Limb (tissue), 2 donors: ENCODE measurements around the gene ADCY1.

ENCODE experiments used
- DNase-seq, 2 donors: peaks; one replicate each; pipeline ENCODE4 v3.0.0-alpha.2; 2016; ENCODE audit errors: extremely low spot score in 2 of 2

The ADCY1 gene

DNA sequence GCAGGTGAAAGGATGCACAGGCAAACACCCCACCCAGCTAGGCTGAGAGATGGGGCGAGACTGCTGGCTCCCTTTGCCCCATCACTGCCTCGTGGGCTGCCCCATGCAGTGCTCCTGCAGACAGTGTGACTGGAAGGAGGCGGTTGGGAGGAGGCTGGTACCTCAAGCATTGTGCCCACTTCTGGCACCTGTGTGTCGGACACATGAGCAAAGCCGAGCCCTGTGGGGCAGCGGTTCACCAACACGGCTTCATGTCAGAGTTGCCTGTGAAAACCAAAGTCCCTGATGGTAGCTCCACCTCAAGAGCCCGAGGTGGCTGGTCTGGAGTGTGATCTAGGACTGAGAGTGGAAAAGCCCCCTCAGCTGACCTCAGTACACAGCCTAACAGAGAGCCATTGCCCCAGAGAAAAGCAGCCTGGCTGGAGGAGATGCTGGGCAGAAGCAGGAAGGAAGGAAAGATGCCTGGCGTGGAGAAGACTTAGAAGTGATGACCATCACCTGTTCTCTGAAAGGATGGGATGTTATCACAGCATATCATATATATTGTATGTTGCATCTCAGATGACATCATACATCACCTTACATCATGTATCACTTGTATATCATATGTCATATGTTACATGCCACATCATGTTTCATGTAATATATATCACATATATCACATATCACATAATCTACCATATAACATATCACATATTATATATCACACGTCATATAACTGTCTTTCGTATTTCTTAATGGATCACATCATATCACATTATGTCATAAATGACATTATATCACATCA lies 75.6 kb downstream of the ADCY1 start:
- peak in 1 of 2 donors; percentile 10 for DNase-seq

DNA sequence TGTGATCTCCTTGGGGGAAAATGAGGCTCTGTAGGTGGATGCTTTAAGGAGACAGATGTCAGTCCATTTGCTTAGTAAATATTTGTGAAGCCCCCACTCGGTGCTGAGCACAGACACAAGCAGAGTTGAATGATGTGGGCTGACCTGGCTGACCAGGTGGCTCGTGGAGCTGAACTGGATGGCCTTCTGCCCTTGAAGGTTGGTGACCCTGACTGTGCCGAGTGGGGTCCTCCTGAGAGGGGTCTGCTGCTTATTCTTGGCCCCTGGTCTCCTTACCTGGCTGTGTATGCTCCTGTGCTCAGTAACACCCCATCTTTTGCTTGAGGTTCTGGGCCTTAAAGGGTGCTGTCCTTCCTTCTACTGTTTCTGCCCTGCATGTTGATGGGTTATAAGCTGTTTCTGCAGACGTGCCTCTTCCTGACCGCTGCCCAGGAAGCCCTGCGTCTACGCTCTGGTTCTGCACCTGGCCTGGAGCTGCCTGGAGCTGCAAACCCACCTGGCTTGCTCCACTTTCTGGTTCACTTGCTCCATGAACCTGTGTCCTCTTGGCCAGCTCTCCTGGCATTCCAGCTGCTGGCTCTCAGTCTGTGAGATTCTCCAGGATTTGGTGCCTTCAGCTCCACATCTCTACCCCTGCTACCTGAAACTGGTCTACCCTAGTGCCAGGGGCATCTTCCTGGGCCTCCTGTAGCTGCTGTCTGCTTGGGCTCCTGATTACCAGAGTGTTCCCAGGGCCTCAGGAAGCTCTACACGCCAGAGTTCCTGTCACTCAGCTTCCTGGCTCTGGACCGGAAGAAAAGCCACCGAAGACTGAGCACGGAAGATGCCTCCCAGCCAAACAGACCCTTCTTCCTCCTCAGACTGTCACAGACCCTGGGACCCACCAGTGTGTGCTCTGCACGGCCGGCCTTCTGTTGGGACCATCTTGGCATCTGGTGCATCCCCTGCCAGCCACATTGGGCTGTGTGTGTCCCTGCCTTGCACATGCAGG lies 76.5 kb downstream of the ADCY1 start:
- DNase-seq: peak in 1 of 2 donors; percentile 8

DNA sequence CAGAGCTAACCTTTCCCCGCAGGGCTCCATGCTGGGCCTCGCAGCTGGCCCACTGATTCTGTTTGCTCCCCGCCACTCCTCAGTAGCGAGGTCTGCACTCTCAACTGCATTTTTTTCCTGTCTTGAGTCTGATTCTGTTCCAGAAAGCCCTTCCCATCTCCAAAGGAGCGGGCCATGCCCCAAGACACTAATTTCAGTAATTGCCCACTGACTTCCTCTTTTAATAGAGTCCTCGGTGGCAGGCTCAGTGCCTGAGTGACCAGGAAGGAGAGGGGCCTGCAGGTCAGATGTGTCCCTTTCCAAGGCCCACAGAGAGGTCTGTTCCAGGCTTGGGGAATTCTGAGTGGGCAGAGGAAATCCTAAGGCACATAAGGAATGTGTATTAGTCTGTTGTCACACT lies 77.4 kb downstream of the ADCY1 start:
- DNase-seq: no peak

DNA sequence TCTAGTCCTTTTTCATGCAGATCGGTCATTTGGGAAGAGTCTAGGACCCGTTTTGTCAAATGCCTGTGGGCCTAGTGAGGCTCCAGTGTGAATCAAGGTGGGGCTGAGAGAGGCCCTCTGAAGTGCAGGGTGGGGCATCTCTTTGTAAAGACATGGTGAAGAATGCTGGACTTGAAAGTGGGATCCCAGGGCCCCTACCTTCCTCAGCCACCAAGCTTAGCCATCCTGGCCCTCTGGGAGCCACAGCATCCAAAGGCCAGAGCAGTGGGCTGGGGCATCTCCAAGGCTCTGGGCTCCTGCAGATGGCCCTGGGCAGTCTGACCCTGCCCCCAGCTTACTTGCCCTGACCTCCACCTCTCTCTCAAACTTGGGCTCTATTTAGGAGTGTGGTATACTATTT lies 78.5 kb downstream of the ADCY1 start:
- no peak for DNase-seq

DNA sequence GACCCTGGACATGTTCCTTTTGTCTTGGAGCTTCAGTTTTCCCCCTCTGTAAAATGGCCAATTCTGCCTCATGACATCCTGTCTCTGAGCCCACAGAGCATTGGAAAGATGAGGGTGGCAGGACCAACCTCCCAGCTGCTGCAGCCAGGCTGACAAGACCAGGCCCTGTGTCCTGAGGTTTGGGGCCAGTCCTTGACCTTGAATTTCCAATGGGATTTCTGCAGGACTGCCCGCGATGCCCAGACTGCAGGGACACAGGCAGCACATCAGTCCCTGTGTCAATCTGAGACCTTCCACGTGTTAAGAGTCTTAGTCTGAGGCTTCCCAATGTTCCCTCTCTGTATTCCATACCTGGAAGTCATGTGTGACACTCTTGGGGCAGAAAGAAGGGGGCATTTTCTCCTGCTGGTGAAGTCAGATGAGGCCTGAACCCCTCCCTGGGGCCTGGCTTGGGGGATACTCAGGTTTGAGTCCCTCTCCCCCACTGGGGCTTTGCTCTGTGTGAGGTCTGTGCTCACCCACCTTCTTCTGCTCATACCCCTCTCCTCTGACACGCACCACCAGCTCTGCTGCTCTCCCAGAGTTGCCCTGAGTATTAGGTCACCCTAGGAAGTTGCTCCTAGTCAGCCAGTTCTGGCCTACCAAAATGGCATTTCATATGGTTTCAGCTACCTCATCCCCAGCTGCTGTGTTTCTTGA lies 79.2 kb downstream of the ADCY1 start:
- no peak for DNase-seq

DNA sequence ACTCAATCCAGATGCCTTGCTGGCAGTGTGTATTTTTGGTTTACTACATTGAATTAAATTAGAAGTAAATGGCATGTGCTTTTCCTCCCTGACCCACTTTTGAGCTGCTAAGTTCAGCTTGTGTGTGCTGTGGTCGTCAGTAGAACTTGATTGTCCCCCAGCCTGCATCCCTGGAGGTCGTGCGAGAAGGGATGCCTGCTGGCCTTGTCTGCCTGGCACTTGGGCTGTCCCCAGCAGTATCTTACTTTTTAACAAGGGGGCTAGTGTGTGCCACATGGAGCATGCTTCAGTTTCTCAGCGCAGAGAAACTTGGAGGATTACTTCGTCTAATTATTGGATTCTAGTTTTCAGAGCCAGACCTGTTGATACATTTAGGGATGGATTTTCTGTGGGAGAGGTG lies 80.2 kb downstream of the ADCY1 start:
- DNase-seq: no peak

DNA sequence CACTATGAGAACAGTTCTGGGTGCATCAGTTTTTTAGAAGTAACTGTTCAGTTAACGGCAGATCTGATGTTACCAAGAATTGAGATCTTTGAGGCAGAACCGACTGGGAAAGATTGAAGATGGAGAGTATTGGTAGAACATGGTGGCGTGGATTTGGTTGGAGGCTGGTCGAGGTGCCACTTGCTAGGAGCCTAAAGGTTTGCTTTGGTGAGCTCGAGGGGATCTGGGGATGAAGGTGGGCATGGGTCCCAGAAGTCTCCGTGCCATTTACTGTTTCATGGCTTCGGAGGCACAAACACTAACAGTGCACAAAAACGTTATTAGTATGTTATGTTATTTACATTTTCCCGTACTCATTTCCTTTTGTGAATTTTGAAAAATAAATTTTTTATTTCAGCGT lies 81.4 kb downstream of the ADCY1 start:
- DNase-seq: no peak

DNA sequence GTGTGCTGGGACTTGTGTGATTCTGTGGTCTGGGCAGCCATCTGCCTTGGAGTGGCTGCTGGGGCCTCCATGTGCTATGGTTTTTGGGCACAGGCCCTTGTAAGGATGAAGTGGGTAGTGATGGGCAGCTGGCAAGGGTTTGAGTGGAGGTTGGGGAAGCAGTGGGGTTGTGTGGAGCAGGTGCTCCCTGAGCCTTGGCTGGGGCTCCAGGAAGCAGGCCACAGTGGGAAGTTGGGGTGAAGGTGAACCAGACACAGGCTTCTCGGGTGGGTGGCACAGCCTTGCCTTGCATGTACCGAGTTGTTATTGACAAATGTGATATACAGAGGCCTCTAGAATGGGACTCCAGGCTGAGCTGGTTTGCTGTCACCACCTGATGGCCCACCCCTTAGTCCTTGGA lies 82.3 kb downstream of the ADCY1 start:
- no peak for DNase-seq

DNA sequence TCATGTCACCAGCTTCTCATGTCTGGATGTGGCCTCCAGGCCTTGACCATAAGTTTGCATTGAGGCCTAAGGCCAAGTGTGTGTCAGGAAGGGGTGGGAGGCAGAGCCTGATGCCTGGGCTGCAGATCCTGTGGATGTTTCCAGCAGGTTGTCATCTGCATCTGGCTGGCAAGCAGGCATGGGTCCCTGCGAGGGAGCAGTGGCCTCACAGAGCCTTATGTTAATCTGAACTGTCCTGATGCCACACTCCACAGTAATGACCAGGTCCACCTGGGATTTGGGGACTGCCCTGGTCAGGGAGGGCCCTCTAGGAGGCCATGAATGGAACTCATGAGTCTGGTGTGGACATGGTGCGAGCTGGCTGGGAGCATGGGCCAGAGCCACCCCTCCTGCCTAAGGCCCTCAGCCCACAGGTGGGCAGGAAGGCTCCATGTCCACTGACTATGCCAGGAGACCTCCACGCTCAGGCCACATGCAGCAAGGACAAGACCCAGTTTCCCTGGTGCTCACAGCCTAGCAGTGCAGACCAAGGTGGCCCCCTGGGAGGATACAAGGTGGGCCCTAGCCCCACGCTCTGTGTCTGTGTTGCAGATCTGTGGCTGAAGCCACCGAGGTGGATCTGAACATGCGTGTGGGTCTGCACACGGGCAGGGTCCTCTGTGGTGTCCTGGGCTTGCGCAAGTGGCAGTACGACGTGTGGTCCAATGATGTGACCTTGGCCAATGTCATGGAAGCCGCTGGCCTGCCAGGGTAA lies 83.1 kb downstream of the ADCY1 start:
- DNase-seq: no peak

DNA sequence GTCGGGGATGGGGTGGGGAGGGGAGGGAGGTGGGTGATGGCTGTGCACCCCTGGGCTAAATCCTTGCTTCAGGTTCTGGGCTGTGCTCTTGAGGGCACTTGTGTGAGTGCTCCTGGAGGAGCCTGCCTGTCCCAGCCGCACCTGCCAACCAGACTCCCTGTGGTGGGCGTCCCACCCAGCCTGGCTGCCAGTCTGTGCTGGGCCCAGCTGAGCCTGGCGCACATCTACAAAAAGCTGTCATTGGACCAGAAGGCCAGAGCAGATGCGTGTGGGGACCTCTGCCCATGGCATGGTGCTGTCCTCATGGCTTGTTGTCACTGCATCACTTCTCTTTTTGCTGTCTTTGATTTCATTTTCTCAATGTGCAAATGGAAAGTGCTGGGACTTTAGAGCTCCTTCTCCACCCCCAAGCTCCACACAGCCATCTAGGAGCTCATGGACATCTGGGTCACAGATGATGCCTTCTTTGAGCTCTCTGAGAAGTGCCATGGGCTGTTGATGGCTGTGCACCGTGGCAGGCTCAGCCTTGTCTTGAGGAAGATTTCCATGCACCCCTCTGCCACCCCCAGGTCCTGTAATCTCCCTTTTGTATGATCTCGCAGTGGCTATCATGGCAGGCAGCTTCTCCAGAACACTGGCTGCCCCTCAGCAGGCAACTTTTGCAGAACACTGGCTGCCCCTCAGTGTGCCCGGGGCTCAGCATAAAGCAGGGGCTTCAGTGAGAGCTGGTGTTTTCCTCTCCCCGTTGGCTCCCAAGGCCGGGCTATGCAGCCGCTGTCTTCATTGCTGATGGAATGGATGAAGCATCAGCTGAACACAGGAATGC lies 83.9 kb downstream of the ADCY1 start:
- DNase-seq: peak in 1 of 2 donors; percentile 14

DNA sequence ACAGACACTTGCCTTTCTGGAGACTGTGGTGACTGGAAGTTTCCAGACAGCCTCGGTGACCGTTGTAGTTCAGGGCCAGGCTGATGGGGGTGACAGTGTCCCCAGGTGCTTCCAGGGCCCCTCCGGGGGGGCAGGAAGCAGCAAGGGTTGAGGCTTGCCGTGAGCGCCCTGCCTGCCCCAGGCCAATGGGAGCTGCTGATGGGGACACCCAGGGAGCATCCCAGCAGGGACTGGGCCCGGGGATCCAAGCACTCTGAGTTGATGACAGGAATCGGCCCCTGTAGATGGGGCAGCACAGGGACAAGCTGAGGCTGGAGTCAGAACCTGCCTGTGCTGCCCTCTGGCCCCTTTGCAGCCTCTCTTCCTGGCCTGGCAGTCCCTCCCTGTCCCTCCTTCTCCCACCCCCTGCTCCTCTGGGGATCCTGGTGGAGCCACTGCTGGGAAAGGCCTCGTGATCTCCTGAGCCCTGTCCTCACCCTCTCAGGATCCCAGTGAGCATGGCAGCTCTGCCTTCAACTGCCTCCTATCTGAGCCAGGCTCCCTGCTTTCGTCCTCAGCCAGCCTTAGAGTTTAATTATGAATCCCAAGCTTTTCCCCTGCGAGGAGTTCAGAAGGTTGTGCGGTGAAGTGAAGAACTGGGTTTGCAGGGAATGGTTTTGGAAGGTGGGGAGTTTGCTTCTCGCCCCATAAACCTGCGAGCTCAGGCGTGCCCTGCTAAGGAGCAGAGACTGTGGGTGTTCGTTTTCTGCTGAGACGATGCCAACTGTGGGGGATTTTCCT lies 84.7 kb downstream of the ADCY1 start:
- peak in 1 of 2 donors; percentile 21 for DNase-seq

DNA sequence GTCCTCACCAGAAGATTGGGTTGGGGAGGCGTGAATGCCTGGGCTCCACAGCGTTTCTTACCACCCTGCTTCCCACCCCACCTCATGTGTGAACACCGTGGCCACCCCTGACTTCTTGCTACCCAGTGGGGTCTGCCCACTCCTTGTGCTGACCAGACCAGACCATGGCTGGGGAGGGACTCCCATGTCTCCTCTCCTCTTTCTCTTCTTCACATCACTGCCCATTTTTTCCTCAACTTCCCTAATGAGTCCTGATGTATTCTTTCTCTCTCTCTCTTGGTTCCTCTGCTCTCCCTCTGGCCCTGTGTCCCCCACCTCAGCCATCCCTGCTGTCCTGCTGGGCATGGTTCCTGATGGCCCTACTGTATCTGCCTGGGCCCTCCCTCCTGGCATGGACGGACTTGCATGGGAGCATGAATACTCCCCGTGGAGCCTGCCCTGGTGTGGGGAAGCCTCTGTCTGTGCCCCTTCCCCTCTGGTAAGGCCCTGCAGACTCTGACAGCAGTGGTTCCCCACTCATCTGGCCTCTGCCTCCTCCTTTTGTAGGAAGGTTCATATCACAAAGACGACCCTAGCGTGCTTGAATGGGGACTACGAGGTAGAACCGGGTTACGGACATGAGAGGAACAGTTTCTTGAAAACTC lies 85.5 kb downstream of the ADCY1 start:
- DNase-seq: peak in 1 of 2 donors; percentile 16

DNA sequence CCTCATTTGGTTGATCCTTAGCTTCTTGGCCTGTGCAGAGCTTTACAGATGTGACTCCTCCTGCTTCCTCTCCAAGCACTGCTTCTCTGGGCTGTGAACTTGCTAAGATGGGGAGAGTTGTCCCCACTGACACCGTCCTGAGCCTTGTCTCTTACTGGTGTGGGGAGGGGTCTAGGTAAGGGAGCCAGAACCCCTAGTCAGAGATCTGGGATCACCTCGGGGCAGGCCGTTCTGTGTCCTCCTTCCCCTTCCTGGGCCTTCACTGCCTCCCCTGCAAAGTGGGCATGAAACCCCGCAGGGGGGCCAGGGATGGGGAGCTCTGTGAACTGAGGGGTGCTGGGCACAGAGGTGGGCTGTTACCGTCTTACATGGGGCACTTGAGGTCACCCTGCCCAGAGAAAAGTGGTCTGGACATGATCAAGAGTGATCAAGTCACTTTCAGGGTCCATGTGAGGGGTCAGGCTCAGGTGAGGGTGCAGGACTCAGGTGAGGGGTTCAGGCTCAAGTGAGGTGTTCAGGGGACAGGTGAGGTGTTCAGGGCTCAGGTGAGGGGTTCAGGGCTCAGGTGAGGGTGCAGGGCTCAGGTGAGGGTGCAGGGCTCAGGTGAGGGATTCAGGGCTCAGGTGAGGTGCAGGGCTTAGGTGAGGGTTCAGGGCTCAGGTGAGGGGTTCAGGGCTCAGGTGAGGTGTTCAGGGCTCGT lies 86.2 kb downstream of the ADCY1 start:
- DNase-seq: peak in 1 of 2 donors; percentile 25

DNA sequence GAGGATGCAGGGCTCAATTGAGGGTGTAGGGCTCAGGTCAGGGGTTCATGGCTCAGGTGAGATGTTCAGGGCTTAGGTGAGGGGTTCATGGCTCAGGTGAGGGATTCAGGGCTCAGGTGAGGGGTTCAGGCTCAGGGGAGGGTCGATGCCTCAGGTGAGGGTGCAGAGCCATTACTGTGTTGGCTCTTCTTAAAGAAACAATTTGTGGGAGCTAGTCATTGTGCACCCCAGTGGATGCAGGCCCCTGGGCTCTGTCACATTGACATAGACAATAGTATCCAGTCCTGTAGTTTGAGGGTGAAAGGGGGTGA lies 86.7 kb downstream of the ADCY1 start:
- DNase-seq: no peak

DNA sequence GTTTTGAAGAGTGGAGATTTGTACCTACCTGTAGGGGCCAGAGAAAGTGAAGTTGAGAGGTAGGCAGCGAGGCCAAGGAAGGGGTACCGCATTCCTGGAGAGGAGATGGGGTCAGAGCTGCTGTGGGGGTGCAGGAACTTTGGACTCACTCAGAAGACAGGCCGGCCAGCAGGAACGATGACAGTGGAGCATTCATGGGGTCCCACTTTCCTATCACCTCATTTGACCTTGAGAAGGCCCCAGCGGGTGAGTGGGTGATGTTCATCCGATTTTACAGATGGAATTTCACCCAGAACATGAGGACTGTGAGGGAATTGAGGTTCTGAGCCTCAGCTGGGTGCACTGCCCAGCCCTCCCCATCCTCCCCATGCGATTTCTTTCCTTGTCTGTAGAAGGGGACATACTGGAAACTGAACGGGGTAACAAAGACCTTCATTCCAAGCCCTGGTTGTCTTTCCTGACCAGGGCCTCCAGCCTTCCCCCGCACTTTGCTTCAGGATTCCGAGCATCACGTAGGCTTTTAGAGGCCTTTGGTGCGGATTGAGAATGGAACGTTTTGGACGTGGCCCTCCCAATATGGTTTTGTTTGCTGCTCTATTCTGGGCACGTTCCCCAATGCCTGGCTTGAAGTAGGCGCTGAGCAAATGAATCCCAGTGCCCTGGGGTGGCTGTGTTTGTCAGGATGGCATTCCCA lies 87.3 kb downstream of the ADCY1 start:
- peak in 1 of 2 donors; percentile 8 for DNase-seq

DNA sequence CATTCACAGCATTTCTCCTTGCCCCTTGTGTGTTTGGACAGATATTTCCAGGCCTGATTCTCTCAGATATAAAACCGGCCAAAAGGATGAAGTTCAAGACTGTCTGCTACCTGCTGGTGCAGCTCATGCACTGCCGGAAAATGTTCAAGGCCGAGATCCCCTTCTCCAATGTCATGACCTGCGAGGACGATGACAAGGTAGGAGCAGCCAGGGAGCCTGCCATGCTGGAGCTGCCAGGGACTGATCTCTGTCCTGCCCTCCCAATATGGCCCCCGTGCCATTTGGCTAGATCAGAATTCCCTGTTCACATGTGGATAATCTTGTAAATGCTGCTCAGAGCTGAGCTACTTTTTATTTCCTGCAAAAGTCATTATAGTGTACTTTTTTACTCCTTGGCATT lies 87.8 kb downstream of the ADCY1 start:
- peak in 1 of 2 donors; percentile 12 for DNase-seq

DNA sequence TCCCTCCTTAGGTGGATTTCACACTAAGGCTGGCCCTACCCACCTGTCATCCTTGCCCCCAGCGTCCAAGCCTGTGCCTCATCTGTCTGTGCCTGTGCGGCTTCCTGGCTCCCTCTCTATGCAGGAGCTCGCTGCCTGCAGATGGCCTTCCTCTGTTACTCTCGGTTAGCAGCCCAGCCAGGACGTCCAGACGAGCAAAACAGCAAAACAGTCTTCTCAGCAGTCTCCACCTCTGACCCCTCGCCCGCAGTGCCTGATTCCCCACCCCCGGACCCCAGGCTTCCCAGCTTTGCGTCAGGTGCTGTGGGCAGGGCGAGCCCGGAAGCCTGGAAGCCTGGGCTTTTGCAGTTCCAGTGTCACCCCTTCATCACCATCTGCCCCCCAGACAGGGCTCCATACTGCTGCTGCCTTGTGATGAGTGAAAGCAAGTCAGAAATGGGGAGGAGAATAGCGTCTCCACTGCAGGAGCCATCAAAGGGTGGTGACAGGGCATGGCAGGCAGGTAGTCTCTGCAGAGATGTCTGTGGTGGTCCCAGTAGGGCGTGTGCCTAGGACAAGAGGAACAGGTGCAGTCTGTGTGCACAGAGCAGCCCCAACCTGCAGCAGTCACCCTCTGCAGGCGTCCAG lies 88.5 kb downstream of the ADCY1 start:
- DNase-seq: peak in 1 of 2 donors; percentile 23
